ENCODE measurements around the gene F12.
A peak's percentile ranks its signal among the peaks of the same experiment; 100 is the strongest.

Gene F12

GRCh38 chr5:177366528-177367322, 42.6 kb downstream of the F12 start (continued):
- TF ChIP-seq ZNF600 (tag by site-specific recombination; IDR thresholded peaks at IDR 0.05) = peak; percentile 67; the same call in 1 of the 2 replicates
- TF ChIP-seq ZBTB48 (tag by site-specific recombination; IDR thresholded peaks at IDR 0.05) = peak; percentile 93
- no peak for TF ChIP-seq ZNF645 (tag by site-specific recombination; IDR thresholded peaks at IDR 0.05)
- TF ChIP-seq SETDB1 (IDR thresholded peaks at IDR 0.05; ENCODE audit: insufficient read length, low read length) = no peak
- no peak for TF ChIP-seq ZNF629 (tag by site-specific recombination; IDR thresholded peaks at IDR 0.05)
- TF ChIP-seq HOXA7 (CRISPR knock-in tag; IDR thresholded peaks at IDR 0.05; ENCODE audit: borderline replicate concordance) = no peak
- TF ChIP-seq ZEB2 (tag by site-specific recombination; IDR thresholded peaks at IDR 0.05) = no peak
- TF ChIP-seq ZNF133 (tag by site-specific recombination; IDR thresholded peaks at IDR 0.05) = no peak
- TF ChIP-seq ZBTB21 (tag by site-specific recombination; IDR thresholded peaks at IDR 0.05) = no peak
- 0 out of 2 replicates have a peak, but pooled peaks have one; percentile 36 for TF ChIP-seq KLF17 (tag by site-specific recombination; IDR thresholded peaks at IDR 0.05)
- TF ChIP-seq ZBTB26 (tag by site-specific recombination; optimal IDR thresholded peaks at IDR 0.05) = no peak

- Histone ChIP-seq H3K36me3 (ENCODE audit: control insufficient read depth in 2 of 2, insufficient read depth in 1 of 2, low read length in 2 of 2) (no peaks in the 10 kb centered on the region), H3K9me3 (ENCODE audit: control insufficient read depth, insufficient read depth, low read depth, low read length) (no peaks in the 10 kb centered on the region), H3K4me3 (ENCODE audit: low read depth, low read length) (no peak overlapping the region), H3K4me1 (ENCODE audit: control insufficient read depth, insufficient read depth, low read length) (peaks cover 2% of the 10 kb centered on the region; the same call in 1 of the 2 replicates), H3K27ac (ENCODE audit: extremely low read depth, low read depth, low read length) (no peak overlapping the region)
- ChIA-PET POLR2A (interaction anchor here (0.6 to 1.7 kb wide), 3 partner anchors 13 to 60 kb away, joined by 3 to 10 read pairs (median 6); partner anchors contain the start of genes GRK6 and LMAN2), CTCF (interaction anchor here (0.5 to 1.3 kb wide), 4 partner anchors 16 to 168 kb away, joined by 3 to 4 read pairs (median 4); no protein-coding TSS in a partner anchor)
- TF ChIP-seq PRDM10 (tag by site-specific recombination; IDR thresholded peaks at IDR 0.05) = peak; percentile 61; the same call in 1 of the 2 replicates
- TF ChIP-seq ZNF571 (tag by site-specific recombination; IDR thresholded peaks at IDR 0.05) = no peak
- 0 out of 2 replicates have a peak, but pooled peaks have one; percentile 11 for TF ChIP-seq ZFHX2 (tag by site-specific recombination; conservative IDR thresholded peaks at IDR 0.05)
- TF ChIP-seq SP2 (tag by site-specific recombination; IDR thresholded peaks at IDR 0.05) = 0 out of 2 replicates have a peak, but pooled peaks have one; percentile 20
- TF ChIP-seq KLF8 (tag by site-specific recombination; IDR thresholded peaks at IDR 0.05) = no peak
These were observed 43.4 kb downstream of the F12 start for GRCh38 chr5:177365845-177366527.

Measured in HEK293 (cell line).